ENCODE data around the gene AFM.

- no peak for TF ChIP-seq POLR2A (IDR thresholded peaks at IDR 0.05; ENCODE audit: low read depth, low read length)
- no peak for TF ChIP-seq POLR2AphosphoS5 (IDR thresholded peaks at IDR 0.05; ENCODE audit: low read depth, low read length)
- TF ChIP-seq TAF1 (IDR thresholded peaks at IDR 0.05; ENCODE audit: borderline replicate concordance, low read depth, low read length): no peak
These were observed 59.7 kb downstream of the AFM start for GRCh38 chr4:73541251-73541650.
